NB4 (cell line): ENCODE data around the gene SYT8.
A peak's percentile ranks its signal among the peaks of the same experiment; 100 is the strongest.

Experiments
- DNase-seq: peaks from one replicate; pipeline ENCODE4 v3.0.0; 2010; ENCODE audit warnings: low read depth
- H3K4me3 ChIP-seq: one replicate; pipeline ENCODE4 v1.5.1; 2011; ENCODE audit warnings: mild to moderate bottlenecking, low read depth, low read length, moderate library complexity
- MYC ChIP-seq: IDR thresholded peaks from 2 replicates; pipeline ENCODE4 v1.6.1; 2011; ENCODE audit warnings: low read depth, low read length
- POLR2A ChIP-seq: IDR thresholded peaks from 2 replicates; pipeline ENCODE4 v1.6.1; 2011; ENCODE audit warnings: mild to moderate bottlenecking; ENCODE audit not compliant: insufficient read length; ENCODE audit errors: extremely low read depth
- TF ChIP-seq, protein P1 (sequence below): IDR thresholded peaks from one replicate; pipeline ENCODE4 v1.5.1; 2012; ENCODE audit warnings: low read depth, low read length
- TF ChIP-seq, protein P2 (sequence below): IDR thresholded peaks from 2 replicates; pipeline ENCODE4 v1.6.1; 2011; ENCODE audit warnings: low read depth, low read length

Gene SYT8

DNA sequence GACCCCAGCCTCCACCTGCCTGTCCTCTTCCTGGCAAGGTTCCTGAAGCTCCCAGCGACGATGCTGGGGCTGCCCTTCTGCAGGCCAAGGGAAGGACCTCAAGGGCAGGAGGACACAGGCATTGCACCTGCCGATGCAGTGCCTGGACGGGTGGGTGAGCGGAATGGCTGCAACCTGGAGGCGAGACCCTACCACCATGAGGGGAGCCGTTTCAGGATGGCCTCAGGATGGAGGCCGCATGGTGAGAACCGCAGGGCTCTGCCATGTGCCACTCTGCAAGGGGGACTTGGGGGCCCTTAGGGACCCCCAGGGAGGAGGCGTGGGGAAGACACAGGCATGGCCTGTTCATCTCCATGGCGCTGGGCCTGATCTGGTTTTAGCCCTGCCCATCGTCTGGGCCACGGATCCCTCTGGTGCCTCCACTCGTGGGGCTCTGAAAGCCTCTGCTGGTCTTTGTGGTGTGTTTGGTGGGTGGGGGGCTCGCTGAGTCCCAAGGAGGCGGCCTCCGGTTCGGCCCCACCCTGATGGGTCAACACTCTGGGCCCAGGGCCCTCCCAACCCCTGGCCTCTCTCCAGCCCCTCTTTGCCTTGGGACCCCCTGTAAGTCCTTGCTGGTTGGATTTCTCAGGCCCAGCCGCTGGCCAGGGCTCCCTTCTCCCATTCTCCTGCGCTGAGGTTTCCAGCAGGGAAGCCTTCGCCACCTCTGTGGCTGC lies 16.8 kb downstream of the SYT8 start:
- DNase-seq, result no peak
- H3K4me3 ChIP-seq, result no peak overlapping the region
- TF ChIP-seq, protein P1, sequence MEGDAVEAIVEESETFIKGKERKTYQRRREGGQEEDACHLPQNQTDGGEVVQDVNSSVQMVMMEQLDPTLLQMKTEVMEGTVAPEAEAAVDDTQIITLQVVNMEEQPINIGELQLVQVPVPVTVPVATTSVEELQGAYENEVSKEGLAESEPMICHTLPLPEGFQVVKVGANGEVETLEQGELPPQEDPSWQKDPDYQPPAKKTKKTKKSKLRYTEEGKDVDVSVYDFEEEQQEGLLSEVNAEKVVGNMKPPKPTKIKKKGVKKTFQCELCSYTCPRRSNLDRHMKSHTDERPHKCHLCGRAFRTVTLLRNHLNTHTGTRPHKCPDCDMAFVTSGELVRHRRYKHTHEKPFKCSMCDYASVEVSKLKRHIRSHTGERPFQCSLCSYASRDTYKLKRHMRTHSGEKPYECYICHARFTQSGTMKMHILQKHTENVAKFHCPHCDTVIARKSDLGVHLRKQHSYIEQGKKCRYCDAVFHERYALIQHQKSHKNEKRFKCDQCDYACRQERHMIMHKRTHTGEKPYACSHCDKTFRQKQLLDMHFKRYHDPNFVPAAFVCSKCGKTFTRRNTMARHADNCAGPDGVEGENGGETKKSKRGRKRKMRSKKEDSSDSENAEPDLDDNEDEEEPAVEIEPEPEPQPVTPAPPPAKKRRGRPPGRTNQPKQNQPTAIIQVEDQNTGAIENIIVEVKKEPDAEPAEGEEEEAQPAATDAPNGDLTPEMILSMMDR, result no peak
- no peak for TF ChIP-seq POLR2A
- TF ChIP-seq, protein P2, sequence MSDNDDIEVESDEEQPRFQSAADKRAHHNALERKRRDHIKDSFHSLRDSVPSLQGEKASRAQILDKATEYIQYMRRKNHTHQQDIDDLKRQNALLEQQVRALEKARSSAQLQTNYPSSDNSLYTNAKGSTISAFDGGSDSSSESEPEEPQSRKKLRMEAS, result no peak
- no peak for TF ChIP-seq MYC

DNA sequence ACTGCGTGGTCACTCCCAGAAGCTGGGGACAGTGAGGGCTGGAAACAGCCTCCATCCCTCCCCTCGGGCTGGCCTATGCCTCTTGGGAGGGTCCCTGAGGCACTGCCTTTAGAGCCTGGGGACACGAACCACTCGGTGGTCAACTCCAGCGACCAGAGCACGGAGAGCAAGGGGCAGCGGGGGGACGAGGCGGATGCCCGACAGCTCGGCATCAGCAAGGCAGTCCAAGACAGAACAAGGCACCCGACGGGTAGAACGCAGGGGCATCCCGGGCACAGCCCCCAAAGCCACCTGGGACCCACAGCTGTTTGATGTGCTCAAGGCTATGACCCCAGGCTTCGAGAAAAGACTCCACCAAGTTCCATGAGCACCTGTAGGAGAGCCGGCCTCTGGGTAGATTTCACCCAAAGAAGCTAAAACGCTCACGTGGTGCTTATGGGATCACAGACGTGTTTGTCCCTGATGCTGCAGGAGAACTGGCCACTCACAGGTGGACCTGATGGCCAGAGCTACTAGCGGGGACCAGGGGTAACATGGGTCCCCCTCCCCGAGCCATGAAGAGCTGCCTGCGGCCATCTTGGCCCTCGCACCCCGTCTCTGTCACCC lies 17.6 kb downstream of the SYT8 start:
- no peak for DNase-seq
- TF ChIP-seq, protein P1, result no peak
- TF ChIP-seq, protein P2, result no peak
- no peak for TF ChIP-seq MYC
- no peak for TF ChIP-seq POLR2A
- no peak overlapping the region for H3K4me3 ChIP-seq

DNA sequence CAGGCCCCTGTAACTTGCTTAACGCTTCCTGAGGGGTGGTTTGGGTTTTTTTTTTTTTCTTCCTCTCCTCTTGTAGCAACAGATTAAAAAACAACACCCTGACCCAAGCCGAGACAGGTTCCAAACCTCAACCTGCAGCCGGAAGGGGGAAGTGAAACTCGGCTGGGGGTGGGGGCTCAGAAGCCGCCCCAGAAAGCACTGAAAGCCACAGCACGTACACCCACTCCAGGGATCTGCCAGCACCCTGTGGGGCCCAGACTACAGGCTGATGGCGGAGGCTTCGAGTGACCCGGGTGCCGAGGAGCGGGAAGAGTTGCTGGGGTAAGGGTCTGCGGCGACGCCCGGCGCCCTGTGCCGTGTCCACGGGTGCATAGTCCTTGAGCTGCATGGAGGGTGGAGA lies 18.1 kb downstream of the SYT8 start, which contains the start of gene LSP1:
Gene LSP1, plus strand, starts transcription at position 208 of the 400 bp plus-strand sequence. Its CDS starts 61 bp downstream, at position 269.
- H3K4me3 ChIP-seq, result peak within 1 kb of the TSS; percentile 32
- TF ChIP-seq, protein P1, result no peak
- TF ChIP-seq, protein P2, result no peak
- TF ChIP-seq MYC (no peak), POLR2A (no peak)
- DNase-seq, result peak; percentile 94

DNA sequence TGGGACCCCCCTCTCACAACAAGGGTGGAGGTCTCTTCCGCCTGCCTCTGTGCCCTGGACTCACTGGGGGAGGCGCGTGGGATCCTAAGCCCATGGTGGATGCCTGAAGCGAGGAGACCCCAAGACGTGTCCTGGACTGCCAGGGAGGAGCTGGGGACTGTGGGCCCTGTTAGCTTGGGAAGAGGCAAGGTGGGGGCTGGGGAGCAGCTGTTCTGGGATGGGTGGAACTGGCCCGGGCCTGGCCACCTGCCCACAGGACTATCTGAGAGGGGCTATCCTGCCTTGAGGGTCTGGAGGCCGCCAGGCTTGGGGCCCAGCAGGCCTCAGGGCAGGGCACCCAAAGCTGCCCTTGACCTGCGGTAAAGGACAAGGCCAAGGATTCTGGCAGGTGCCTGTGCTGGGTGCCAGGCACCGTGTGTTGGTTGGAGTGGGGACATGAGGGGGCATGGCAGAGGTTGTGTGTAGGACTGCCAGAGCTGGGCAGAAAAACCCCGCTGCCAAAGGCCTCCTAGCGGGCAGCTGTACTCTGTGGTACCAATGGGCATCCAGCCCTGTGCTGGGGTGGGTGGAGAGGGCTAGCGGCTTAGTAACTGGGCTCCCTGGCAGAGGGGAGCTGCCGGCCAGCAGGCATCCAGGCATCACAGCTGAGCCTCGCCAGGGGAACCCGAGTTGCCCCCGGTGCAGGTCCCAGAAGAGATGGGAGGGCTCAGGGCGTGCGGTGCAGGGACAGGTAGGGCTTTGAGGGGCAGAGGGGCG lies 18.8 kb downstream of the SYT8 start:
- peak overlapping the region; percentile 32 for H3K4me3 ChIP-seq
- TF ChIP-seq MYC (no peak), POLR2A (no peak)
- TF ChIP-seq, protein P2, result no peak
- TF ChIP-seq, protein P1, result no peak
- DNase-seq, result no peak

DNA sequence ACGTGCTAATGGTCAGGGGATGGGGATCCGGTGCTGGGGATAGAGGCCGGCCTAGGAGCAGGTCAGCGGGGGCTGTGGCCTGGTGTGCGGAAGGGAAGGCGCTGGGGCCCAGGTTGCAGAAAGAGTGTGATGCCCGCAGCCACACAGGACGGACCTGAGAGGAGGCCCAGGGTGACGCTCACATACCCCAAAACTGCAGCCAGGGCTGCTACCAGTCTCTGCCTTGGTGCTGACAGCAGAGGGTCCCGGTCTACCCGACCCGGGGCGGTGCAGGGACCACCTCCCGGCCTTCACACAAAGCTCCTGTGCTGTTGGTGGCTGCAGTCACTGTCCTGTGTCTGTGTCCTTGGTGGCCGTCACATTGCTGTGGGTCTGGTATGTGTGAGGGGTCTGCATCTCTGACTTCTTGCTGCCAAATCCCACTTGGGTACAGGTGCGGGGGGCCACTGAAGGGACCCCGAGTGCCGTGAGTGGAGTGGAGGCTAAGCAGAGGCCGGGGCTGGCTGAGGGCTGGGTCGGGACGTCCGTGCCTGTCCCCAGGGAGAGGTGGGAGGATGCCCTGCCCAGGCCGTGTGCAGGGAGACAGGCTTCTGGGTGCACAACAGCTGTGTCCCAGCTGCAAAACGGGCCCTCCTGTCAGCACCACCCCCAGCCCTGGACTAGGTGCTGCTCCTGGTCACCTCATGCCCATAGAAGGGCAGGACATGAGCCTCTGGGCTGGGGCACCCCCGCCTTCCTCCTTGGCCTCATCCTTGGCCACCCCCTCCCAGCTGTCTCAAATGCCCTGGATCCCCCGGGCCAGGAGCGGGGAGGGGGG lies 19.6 kb downstream of the SYT8 start:
- TF ChIP-seq POLR2A (no peak), MYC (no peak)
- TF ChIP-seq, protein P1, result no peak
- TF ChIP-seq, protein P2, result no peak
- DNase-seq, result peak; percentile 70
- no peak overlapping the region for H3K4me3 ChIP-seq
